HepG2 (cell line): ENCODE results near the gene AOX1. TPM values are rescaled to one million over a fixed set of nuclear protein-coding genes. Genes with fewer than 3 reads are reported as not detected.

Experiments used
- CAMTA2 ChIP-seq: sonication (generic); formaldehyde crosslinking; IDR thresholded peaks from 2 replicates; pipeline ENCODE4 v1.4.0; 2020; ENCODE audit warnings: mild to moderate bottlenecking, missing genetic modification reagents, borderline replicate concordance
- ERF ChIP-seq: IDR thresholded peaks from 2 replicates; pipeline ENCODE4 v1.6.1; 2018; ENCODE audit warnings: missing biosample characterization, missing genetic modification reagents
- FOXK2 ChIP-seq: fragments of 450-650 bp; IDR thresholded peaks from 2 replicates; pipeline ENCODE4 v1.6.1; 2016
- HDAC2 ChIP-seq: sonication (generic); formaldehyde crosslinking; IDR thresholded peaks from 2 replicates; pipeline ENCODE4 v1.4.0; 2020; ENCODE audit warnings: missing genetic modification reagents
- POLR2G ChIP-seq: fragments of 200-400 bp; formaldehyde crosslinking; IDR thresholded peaks from 2 replicates; pipeline ENCODE4 v1.6.1; 2018; ENCODE audit warnings: mild to moderate bottlenecking, low read depth, low read length, moderate library complexity
- RXRA ChIP-seq: sonication (generic); formaldehyde crosslinking; IDR thresholded peaks from 2 replicates; pipeline ENCODE4 v1.5.1; 2020; ENCODE audit warnings: missing genetic modification reagents
- SSRP1 ChIP-seq: IDR thresholded peaks from 2 replicates; pipeline ENCODE4 v1.6.1; 2016; ENCODE audit warnings: control low read depth
- SYNCRIP ChIP-seq: fragments of 200-400 bp; formaldehyde crosslinking; IDR thresholded peaks from 2 replicates; pipeline ENCODE4 v1.6.1; 2018; ENCODE audit warnings: mild to moderate bottlenecking, low read depth, low read length; ENCODE audit not compliant: insufficient read depth
- ZFP90 ChIP-seq: sonication (generic); formaldehyde crosslinking; IDR thresholded peaks from 2 replicates; pipeline ENCODE4 v1.8.0; 2022; ENCODE audit warnings: missing genetic modification reagents, mild to moderate bottlenecking, inconsistent platforms, borderline replicate concordance
- ZNF136 ChIP-seq: sonication (generic); formaldehyde crosslinking; IDR thresholded peaks from 2 replicates; pipeline ENCODE4 v1.8.1; 2022; ENCODE audit warnings: low read depth, mild to moderate bottlenecking, moderate library complexity, missing genetic modification reagents
- ZNF160 ChIP-seq: sonication (generic); formaldehyde crosslinking; IDR thresholded peaks from 2 replicates; pipeline ENCODE4 v1.8.0; 2022; ENCODE audit warnings: mild to moderate bottlenecking, inconsistent platforms, missing genetic modification reagents
- ZNF251 ChIP-seq: sonication (generic); formaldehyde crosslinking; IDR thresholded peaks from 2 replicates; pipeline ENCODE4 v1.9.0; 2021; ENCODE audit warnings: mild to moderate bottlenecking, missing genetic modification reagents
- ZNF274 ChIP-seq: sonication (generic); formaldehyde crosslinking; IDR thresholded peaks from 2 replicates; pipeline ENCODE4 v1.5.1; 2020; ENCODE audit warnings: mild to moderate bottlenecking, missing genetic modification reagents
- polyA plus RNA-seq, 8 experiments: library from polyadenylated mRNA; depleted of rRNA in 3 of 8; stranded (reverse) in 7 of 8; unstranded in 1 of 8; fragments of >200 nt; fragmentation: Illumina TruSeq in 4 of 8; extraction: Trizol in 4 of 8; gene quantifications; 2 replicates each; pipeline versions ENCODE4 v1.2.1 to v1.2.3, GENCODE V29; 2011 to 2016; ENCODE audit warnings: low read depth in 4 of 8, missing spikeins in 1 of 8, mixed read lengths in 1 of 8; ENCODE audit not compliant: insufficient read depth in 1 of 8
- total RNA-seq, 5 experiments: library from RNA; depleted of rRNA; stranded (reverse); fragments of >200 nt; fragmentation: Illumina TruSeq; extraction: Trizol; gene quantifications; 2 replicates each; pipeline ENCODE4 v1.2.3, GENCODE V29; 2016; ENCODE audit warnings: low read depth in 1 of 5
- TF ChIP-seq, protein P1 (sequence below): IDR thresholded peaks from 2 replicates; pipeline ENCODE4 v1.4.0; 2020; ENCODE audit warnings: mild to moderate bottlenecking, missing genetic modification reagents
- TF ChIP-seq, protein P2 (sequence below): sonication (generic); formaldehyde crosslinking; conservative IDR thresholded peaks from 2 replicates; pipeline ENCODE4 v1.8.0; 2022; ENCODE audit warnings: low read depth, missing genetic modification reagents
- TF ChIP-seq, protein P3 (sequence below): sonication (generic); formaldehyde crosslinking; IDR thresholded peaks from 2 replicates; pipeline ENCODE4 v1.8.0; 2022; ENCODE audit warnings: missing genetic modification reagents, mild to moderate bottlenecking, borderline replicate concordance
- TF ChIP-seq, protein P4 (sequence below): sonication (generic); formaldehyde crosslinking; IDR thresholded peaks from 2 replicates; pipeline ENCODE4 v1.4.0; 2020; ENCODE audit warnings: missing genetic modification reagents
- TF ChIP-seq, protein P5 (sequence below): sonication (generic); formaldehyde crosslinking; IDR thresholded peaks from 2 replicates; pipeline ENCODE4 v1.8.1; 2023; ENCODE audit warnings: mild to moderate bottlenecking, missing genetic modification reagents, borderline replicate concordance
- TF ChIP-seq, protein P6 (sequence below): sonication (generic); formaldehyde crosslinking; IDR thresholded peaks from 2 replicates; pipeline ENCODE4 v1.8.0; 2022; ENCODE audit warnings: mild to moderate bottlenecking, missing genetic modification reagents; ENCODE audit not compliant: insufficient replicate concordance

The AOX1 gene
- total and polyA plus RNA-seq, 2 of the 13 experiments (the other 11 are each of a cell fraction or from before 2014, with no cell fraction given), result 9.2 to 18.0 TPM

DNA sequence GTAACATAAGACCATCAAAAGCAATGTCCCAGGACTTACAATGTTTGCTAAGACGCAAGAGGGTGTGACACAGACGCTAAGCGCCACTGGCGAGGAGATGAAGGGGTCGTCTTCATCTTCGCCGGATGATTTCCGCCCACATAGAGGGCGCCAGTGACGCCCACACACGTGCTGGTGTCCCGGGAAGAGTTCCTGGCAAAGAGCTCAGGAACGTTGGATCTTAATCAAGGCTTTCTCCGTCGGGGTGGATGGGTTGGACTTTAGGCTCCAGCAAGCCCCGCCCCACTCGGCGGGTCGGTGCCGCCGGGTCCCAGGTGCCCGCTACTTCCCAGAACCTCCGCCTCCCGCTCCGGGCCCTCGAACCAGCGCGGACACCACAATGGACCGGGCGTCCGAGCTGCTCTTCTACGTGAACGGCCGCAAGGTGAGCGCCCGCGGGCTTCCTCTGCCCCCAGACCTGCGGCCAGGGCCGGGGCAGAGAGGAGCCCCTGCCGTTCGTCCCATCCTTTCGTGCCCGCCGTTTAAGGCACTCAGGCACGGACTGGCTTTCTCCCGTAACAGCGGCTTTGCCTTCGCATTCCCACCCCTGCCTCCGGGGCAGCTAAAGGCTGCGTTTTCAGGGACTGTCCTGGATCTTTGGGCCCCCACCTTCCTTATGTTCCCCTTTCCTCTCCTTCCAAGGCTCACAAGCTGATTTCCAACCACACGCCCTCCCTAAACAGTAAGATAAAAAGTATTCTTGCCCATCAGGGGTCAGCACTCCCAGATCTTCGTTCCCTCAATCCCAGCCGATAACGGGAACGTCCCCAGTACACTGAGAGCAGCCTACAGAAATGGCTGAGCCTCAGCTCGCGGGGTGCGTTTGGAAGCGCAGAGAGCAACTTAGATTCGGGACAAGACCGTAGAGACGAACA lies at the start of gene AOX1 (continued):
- 0 out of 2 replicates have a peak, but pooled peaks have one; percentile 63 for TF ChIP-seq ZFP90 (CRISPR knock-in tag)
- peak; percentile 71 for TF ChIP-seq POLR2G
- TF ChIP-seq ZNF251 (CRISPR knock-in tag), result no peak
- no peak for TF ChIP-seq SYNCRIP
- TF ChIP-seq, protein P1, sequence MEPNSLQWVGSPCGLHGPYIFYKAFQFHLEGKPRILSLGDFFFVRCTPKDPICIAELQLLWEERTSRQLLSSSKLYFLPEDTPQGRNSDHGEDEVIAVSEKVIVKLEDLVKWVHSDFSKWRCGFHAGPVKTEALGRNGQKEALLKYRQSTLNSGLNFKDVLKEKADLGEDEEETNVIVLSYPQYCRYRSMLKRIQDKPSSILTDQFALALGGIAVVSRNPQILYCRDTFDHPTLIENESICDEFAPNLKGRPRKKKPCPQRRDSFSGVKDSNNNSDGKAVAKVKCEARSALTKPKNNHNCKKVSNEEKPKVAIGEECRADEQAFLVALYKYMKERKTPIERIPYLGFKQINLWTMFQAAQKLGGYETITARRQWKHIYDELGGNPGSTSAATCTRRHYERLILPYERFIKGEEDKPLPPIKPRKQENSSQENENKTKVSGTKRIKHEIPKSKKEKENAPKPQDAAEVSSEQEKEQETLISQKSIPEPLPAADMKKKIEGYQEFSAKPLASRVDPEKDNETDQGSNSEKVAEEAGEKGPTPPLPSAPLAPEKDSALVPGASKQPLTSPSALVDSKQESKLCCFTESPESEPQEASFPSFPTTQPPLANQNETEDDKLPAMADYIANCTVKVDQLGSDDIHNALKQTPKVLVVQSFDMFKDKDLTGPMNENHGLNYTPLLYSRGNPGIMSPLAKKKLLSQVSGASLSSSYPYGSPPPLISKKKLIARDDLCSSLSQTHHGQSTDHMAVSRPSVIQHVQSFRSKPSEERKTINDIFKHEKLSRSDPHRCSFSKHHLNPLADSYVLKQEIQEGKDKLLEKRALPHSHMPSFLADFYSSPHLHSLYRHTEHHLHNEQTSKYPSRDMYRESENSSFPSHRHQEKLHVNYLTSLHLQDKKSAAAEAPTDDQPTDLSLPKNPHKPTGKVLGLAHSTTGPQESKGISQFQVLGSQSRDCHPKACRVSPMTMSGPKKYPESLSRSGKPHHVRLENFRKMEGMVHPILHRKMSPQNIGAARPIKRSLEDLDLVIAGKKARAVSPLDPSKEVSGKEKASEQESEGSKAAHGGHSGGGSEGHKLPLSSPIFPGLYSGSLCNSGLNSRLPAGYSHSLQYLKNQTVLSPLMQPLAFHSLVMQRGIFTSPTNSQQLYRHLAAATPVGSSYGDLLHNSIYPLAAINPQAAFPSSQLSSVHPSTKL (CRISPR knock-in tag), result peak; percentile 33; the same call in 1 of the 2 replicates
- TF ChIP-seq, protein P2, sequence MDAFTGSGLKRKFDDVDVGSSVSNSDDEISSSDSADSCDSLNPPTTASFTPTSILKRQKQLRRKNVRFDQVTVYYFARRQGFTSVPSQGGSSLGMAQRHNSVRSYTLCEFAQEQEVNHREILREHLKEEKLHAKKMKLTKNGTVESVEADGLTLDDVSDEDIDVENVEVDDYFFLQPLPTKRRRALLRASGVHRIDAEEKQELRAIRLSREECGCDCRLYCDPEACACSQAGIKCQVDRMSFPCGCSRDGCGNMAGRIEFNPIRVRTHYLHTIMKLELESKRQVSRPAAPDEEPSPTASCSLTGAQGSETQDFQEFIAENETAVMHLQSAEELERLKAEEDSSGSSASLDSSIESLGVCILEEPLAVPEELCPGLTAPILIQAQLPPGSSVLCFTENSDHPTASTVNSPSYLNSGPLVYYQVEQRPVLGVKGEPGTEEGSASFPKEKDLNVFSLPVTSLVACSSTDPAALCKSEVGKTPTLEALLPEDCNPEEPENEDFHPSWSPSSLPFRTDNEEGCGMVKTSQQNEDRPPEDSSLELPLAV (CRISPR knock-in tag), result no peak
- 0 out of 2 replicates have a peak, but pooled peaks have one; percentile 35 for TF ChIP-seq ERF (CRISPR knock-in tag)
- TF ChIP-seq ZNF274 (CRISPR knock-in tag), result no peak
- peak; percentile 76 for TF ChIP-seq HDAC2 (CRISPR knock-in tag)
- TF ChIP-seq ZNF160 (CRISPR knock-in tag), result peak; percentile 60; the same call in 1 of the 2 replicates
- no peak for TF ChIP-seq SSRP1
- TF ChIP-seq, protein P3, sequence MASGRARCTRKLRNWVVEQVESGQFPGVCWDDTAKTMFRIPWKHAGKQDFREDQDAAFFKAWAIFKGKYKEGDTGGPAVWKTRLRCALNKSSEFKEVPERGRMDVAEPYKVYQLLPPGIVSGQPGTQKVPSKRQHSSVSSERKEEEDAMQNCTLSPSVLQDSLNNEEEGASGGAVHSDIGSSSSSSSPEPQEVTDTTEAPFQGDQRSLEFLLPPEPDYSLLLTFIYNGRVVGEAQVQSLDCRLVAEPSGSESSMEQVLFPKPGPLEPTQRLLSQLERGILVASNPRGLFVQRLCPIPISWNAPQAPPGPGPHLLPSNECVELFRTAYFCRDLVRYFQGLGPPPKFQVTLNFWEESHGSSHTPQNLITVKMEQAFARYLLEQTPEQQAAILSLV (CRISPR knock-in tag), result peak; percentile 84; the same call in 1 of the 2 replicates
- TF ChIP-seq, protein P4, sequence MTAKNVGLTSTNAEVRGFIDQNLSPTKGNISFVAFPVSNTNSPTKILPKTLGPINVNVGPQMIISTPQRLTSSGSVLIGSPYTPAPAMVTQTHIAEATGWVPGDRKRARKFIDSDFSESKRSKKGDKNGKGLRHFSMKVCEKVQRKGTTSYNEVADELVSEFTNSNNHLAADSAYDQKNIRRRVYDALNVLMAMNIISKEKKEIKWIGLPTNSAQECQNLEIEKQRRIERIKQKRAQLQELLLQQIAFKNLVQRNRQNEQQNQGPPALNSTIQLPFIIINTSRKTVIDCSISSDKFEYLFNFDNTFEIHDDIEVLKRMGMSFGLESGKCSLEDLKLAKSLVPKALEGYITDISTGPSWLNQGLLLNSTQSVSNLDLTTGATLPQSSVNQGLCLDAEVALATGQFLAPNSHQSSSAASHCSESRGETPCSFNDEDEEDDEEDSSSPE (CRISPR knock-in tag), result peak; percentile 78
- no peak for TF ChIP-seq ZNF136
- peak; percentile 67 for TF ChIP-seq RXRA (CRISPR knock-in tag)
- TF ChIP-seq, protein P5, sequence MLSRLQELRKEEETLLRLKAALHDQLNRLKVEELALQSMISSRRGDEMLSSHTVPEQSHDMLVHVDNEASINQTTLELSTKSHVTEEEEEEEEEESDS (CRISPR knock-in tag), result no peak
- TF ChIP-seq, protein P6, sequence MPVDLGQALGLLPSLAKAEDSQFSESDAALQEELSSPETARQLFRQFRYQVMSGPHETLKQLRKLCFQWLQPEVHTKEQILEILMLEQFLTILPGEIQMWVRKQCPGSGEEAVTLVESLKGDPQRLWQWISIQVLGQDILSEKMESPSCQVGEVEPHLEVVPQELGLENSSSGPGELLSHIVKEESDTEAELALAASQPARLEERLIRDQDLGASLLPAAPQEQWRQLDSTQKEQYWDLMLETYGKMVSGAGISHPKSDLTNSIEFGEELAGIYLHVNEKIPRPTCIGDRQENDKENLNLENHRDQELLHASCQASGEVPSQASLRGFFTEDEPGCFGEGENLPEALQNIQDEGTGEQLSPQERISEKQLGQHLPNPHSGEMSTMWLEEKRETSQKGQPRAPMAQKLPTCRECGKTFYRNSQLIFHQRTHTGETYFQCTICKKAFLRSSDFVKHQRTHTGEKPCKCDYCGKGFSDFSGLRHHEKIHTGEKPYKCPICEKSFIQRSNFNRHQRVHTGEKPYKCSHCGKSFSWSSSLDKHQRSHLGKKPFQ (CRISPR knock-in tag), result no peak
- no peak for TF ChIP-seq FOXK2
- TF ChIP-seq CAMTA2 (CRISPR knock-in tag), result peak; percentile 76; the same call in 1 of the 2 replicates
